ENCODE measurements around the gene VMAC.

Gene VMAC

GRCh38 chr19:5940260-5941208, 35.9 kb downstream of the VMAC start:
- Mint-ChIP-seq H3K4me3 (no peak overlapping the region), H3K36me3 (ENCODE audit: low read depth) (peaks cover 90% of the 10 kb centered on the region), H3K4me1 (ENCODE audit: low read depth) (peaks cover 24% of the 10 kb centered on the region), H3K9me3 (no peaks in the 10 kb centered on the region), H3K27ac (peak overlapping the region; percentile 44), H3K27me3 (no peaks in the 10 kb centered on the region)
- DNase-seq, result no peak

DNA sequence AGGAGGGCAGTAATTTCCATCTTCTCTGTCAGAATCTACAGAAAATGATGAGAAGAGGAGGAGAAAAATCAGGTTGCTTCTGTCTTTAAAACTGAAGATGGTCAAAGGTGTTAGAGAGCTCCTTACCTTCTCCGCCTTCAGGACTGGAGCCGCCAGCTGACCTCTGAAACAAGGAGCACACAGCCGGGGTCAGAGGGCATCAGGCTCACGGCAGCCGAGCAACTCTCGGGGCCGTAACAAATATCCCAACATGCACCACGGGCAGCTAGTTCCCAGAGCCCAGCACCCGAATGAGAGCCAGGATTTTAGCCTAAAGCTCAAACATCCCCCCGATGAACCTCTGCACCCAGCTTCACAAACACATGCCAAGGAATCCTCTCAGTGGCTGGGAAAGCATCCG, 37.0 kb downstream of the VMAC start:
- H3K27me3 Mint-ChIP-seq, result no peaks in the 10 kb centered on the region
- no peaks in the 10 kb centered on the region for H3K9me3 Mint-ChIP-seq
- peak overlapping the region; percentile 9 for H3K27ac Mint-ChIP-seq
- peaks cover 90% of the 10 kb centered on the region for H3K36me3 Mint-ChIP-seq (ENCODE audit: low read depth)
- H3K4me1 Mint-ChIP-seq (ENCODE audit: low read depth), result peaks cover 33% of the 10 kb centered on the region
- DNase-seq, result no peak
- no peak overlapping the region for H3K4me3 Mint-ChIP-seq

GRCh38 chr19:5943045-5943444, 38.4 kb downstream of the VMAC start:
- H3K9me3 Mint-ChIP-seq, result no peaks in the 10 kb centered on the region
- H3K36me3 Mint-ChIP-seq (ENCODE audit: low read depth), result peaks cover 86% of the 10 kb centered on the region
- peak overlapping the region; percentile 73 for H3K27ac Mint-ChIP-seq
- H3K4me1 Mint-ChIP-seq (ENCODE audit: low read depth), result peaks cover 41% of the 10 kb centered on the region
- no peaks in the 10 kb centered on the region for H3K27me3 Mint-ChIP-seq
- no peak for DNase-seq
- H3K4me3 Mint-ChIP-seq, result no peak overlapping the region

- DNase-seq, result no peak
- Mint-ChIP-seq H3K9me3 (no peaks in the 10 kb centered on the region), H3K36me3 (ENCODE audit: low read depth) (peaks cover 85% of the 10 kb centered on the region), H3K27ac (peak overlapping the region; percentile 73), H3K27me3 (no peaks in the 10 kb centered on the region), H3K4me1 (ENCODE audit: low read depth) (peaks cover 46% of the 10 kb centered on the region), H3K4me3 (no peak overlapping the region)
These were observed 39.0 kb downstream of the VMAC start for GRCh38 chr19:5943623-5944022.

DNA sequence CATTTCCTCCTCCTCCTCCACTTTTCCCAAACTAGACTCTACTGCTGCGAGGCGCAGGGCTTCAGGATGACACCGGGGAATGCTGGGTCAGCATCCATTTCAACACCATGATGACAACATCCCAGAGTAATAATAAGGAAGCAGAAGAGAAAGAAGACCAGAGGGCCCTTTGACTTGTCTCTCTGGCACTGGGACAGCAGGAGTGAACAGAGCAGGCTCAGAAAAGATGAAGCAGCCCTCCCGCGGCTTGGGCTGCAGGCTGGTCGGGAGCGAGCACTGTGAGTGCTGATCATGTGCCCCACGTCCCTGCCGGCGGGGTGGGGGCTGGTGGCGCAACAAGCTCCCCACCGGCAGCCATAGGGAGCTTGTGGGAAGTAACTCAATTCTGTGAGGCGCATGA, 42.8 kb downstream of the VMAC start:
- no peaks in the 10 kb centered on the region for H3K9me3 Mint-ChIP-seq
- H3K4me1 Mint-ChIP-seq (ENCODE audit: low read depth), result peaks cover 84% of the 10 kb centered on the region
- no peak for DNase-seq
- no peak overlapping the region for H3K4me3 Mint-ChIP-seq
- H3K27me3 Mint-ChIP-seq, result no peaks in the 10 kb centered on the region
- peaks cover 88% of the 10 kb centered on the region for H3K36me3 Mint-ChIP-seq (ENCODE audit: low read depth)
- H3K27ac Mint-ChIP-seq, result peak overlapping the region; percentile 96

- peak overlapping the region; percentile 96 for H3K27ac Mint-ChIP-seq
These were observed 44.3 kb downstream of the VMAC start for GRCh38 chr19:5948752-5949564.

GRCh38 chr19:5949792-5950305, 45.2 kb downstream of the VMAC start:
- Mint-ChIP-seq H3K36me3 (ENCODE audit: low read depth) (peaks cover 90% of the 10 kb centered on the region), H3K9me3 (no peaks in the 10 kb centered on the region), H3K27me3 (no peaks in the 10 kb centered on the region), H3K4me3 (peak overlapping the region; percentile 56), H3K27ac (peak overlapping the region; percentile 96), H3K4me1 (ENCODE audit: low read depth) (peaks cover 88% of the 10 kb centered on the region)
- DNase-seq, result peak; percentile 54

More at GRCh38 chr19:5948752-5949564, 44.3 kb downstream of the VMAC start:
- no peaks in the 10 kb centered on the region for H3K9me3 Mint-ChIP-seq
- H3K27me3 Mint-ChIP-seq, result no peaks in the 10 kb centered on the region
- peak overlapping the region; percentile 56 for H3K4me3 Mint-ChIP-seq
- peaks cover 89% of the 10 kb centered on the region for H3K36me3 Mint-ChIP-seq (ENCODE audit: low read depth)
- peaks cover 88% of the 10 kb centered on the region for H3K4me1 Mint-ChIP-seq (ENCODE audit: low read depth)
- DNase-seq, result no peak

GRCh38 chr19:5950741-5951140, 46.1 kb downstream of the VMAC start:
- no peaks in the 10 kb centered on the region for H3K9me3 Mint-ChIP-seq
- peak overlapping the region; percentile 96 for H3K27ac Mint-ChIP-seq
- H3K4me1 Mint-ChIP-seq (ENCODE audit: low read depth), result peaks cover 89% of the 10 kb centered on the region
- H3K36me3 Mint-ChIP-seq (ENCODE audit: low read depth), result peaks cover 85% of the 10 kb centered on the region
- no peak overlapping the region for H3K4me3 Mint-ChIP-seq
- no peak for DNase-seq
- no peaks in the 10 kb centered on the region for H3K27me3 Mint-ChIP-seq

- Mint-ChIP-seq H3K4me3 (peak overlapping the region; percentile 4), H3K9me3 (no peaks in the 10 kb centered on the region), H3K27ac (peak overlapping the region; percentile 96), H3K27me3 (no peaks in the 10 kb centered on the region), H3K4me1 (ENCODE audit: low read depth) (peaks cover 89% of the 10 kb centered on the region), H3K36me3 (ENCODE audit: low read depth) (peaks cover 83% of the 10 kb centered on the region)
- DNase-seq, result no peak
These were observed 46.7 kb downstream of the VMAC start for GRCh38 chr19:5951338-5951861.

- H3K9me3 Mint-ChIP-seq, result no peaks in the 10 kb centered on the region
These were observed 47.7 kb downstream of the VMAC start for GRCh38 chr19:5952193-5953029.

GRCh38 chr19:5953030-5953589, 48.4 kb downstream of the VMAC start:
- H3K27ac Mint-ChIP-seq, result peak overlapping the region; percentile 96

More at GRCh38 chr19:5952193-5953029, 47.7 kb downstream of the VMAC start:
- Mint-ChIP-seq H3K4me3 (peak overlapping the region; percentile 56), H3K36me3 (ENCODE audit: low read depth) (peaks cover 84% of the 10 kb centered on the region), H3K27ac (peak overlapping the region; percentile 96), H3K4me1 (ENCODE audit: low read depth) (peaks cover 96% of the 10 kb centered on the region), H3K27me3 (no peaks in the 10 kb centered on the region)
- DNase-seq, result no peak

GRCh38 chr19:5953680-5954213, 49.1 kb downstream of the VMAC start:
- peak overlapping the region; percentile 96 for H3K27ac Mint-ChIP-seq
- H3K4me1 Mint-ChIP-seq (ENCODE audit: low read depth), result peaks cover 95% of the 10 kb centered on the region
- peak; percentile 57 for DNase-seq
- no peaks in the 10 kb centered on the region for H3K27me3 Mint-ChIP-seq
- H3K4me3 Mint-ChIP-seq, result peak overlapping the region; percentile 56
- no peaks in the 10 kb centered on the region for H3K9me3 Mint-ChIP-seq
- peaks cover 82% of the 10 kb centered on the region for H3K36me3 Mint-ChIP-seq (ENCODE audit: low read depth)

More at GRCh38 chr19:5953030-5953589, 48.4 kb downstream of the VMAC start:
- Mint-ChIP-seq H3K36me3 (ENCODE audit: low read depth) (peaks cover 84% of the 10 kb centered on the region), H3K9me3 (no peaks in the 10 kb centered on the region), H3K4me1 (ENCODE audit: low read depth) (peaks cover 96% of the 10 kb centered on the region), H3K4me3 (peak overlapping the region; percentile 56), H3K27me3 (no peaks in the 10 kb centered on the region)
- DNase-seq, result no peak

DNA sequence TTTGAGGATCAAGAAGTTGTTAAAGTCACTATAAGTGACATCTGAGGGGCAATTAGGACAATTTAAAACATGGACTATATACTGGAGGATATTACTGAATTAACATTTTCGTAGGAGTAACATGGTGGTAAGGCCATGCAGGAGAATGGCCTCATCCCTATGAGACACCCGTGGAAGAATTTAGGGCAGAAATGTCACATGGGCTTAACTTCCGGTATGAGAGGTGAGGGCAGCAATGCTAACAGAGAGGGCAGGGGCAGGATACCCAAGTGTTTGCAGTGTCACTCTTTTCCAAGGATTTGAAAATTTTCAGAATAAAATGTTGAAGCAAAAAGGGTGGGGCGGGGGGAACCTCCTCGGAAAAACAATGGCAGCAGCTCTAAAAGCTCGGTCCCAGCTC, 49.6 kb downstream of the VMAC start:
- Mint-ChIP-seq H3K4me1 (ENCODE audit: low read depth) (peaks cover 95% of the 10 kb centered on the region), H3K27me3 (no peaks in the 10 kb centered on the region), H3K27ac (peak overlapping the region; percentile 96), H3K9me3 (no peaks in the 10 kb centered on the region), H3K36me3 (ENCODE audit: low read depth) (peaks cover 80% of the 10 kb centered on the region), H3K4me3 (peak overlapping the region; percentile 56)
- DNase-seq, result no peak
